ENCODE measurements around the gene KRTAP10-11. TPM values are rescaled to one million over a fixed set of nuclear protein-coding genes. Genes with fewer than 3 reads are reported as not detected.
A peak's percentile ranks its signal among the peaks of the same experiment; 100 is the strongest.
"Not testable (repeated sequence)": the region's sequence is repeated elsewhere in the genome, so short reads cannot be mapped to it uniquely, and the experiment has no call there.

KRTAP10-11 gene
- total and polyA plus RNA-seq, 2 donors from 2014 or later = not detected

DNA sequence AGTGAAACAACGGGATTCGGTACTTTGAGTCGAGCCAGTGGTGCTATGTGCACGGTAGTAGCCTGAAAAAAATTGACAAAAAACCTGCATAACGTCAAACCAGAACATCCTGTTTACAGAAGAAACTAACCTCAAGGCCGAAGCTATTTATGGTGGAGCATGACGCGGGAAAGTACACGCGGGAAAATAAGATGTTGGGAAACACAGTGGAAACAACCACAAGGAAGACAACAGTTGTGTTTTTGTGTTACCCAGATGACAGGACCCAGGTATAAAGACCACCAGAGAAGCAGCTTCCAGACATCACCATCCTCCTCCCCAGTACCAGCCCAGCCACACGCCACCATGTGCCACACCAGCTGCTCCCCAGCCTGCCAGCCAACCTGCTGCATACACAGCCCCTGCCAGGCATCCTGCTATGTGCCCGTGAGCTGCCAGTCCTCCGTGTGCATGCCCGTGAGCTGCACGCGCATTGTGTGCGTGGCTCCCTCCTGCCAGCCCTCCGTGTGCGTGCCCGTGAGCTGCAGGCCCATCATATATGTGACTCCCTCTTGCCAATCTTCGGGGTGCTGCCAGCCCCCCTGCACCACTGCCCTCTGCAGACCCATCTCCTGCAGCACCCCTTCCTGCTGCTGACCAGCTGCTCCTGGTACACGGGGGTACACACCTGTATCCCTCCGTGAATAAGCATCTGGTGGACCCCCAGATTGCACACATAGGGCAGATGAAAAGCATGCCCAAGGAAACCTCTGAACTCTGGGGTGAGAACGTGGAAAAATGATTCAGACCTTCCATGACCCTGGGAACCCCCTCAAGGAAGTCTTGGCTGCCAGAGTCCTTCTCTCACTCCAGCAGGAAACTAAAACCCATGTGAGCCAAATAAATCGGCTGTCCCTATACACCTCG is 11.7 kb downstream of the KRTAP10-11 start, which contains the start of gene KRTAP12-3:
TSS of gene KRTAP12-3 (plus strand) at position 298 of the 906 bp plus-strand sequence. CDS start at position 346, 48 bp downstream.
- FAIRE-seq = no peak
- Histone ChIP-seq H3K36me3 (ENCODE audit: control insufficient read depth in 2 of 3, insufficient read depth in 3 of 3, low read length in 3 of 3) (no peaks in the 10 kb centered on the region), H3K9me3 (ENCODE audit: control insufficient read depth in 2 of 3, insufficient read depth in 1 of 3, low read length in 3 of 3) (peaks cover 0 to 11% (median 4%) of the 10 kb centered on the region in 3 donors), H3K27ac (ENCODE audit: low read depth in 2 of 2, low read length in 2 of 2) (no peak within 1 kb of the TSS), H3K27me3 (ENCODE audit: control insufficient read depth, insufficient read depth, low read length) (no peaks in the 10 kb centered on the region), H3K4me1 (ENCODE audit: control insufficient read depth in 2 of 3, insufficient read depth in 2 of 3, low read depth in 1 of 3, low read length in 3 of 3) (no peaks in the 10 kb centered on the region), H3K4me3 (ENCODE audit: low read length in 3 of 3) (no peak within 1 kb of the TSS), H3K9ac (ENCODE audit: low read length in 3 of 3) (no peak within 1 kb of the TSS)
- TF ChIP-seq, protein P1, sequence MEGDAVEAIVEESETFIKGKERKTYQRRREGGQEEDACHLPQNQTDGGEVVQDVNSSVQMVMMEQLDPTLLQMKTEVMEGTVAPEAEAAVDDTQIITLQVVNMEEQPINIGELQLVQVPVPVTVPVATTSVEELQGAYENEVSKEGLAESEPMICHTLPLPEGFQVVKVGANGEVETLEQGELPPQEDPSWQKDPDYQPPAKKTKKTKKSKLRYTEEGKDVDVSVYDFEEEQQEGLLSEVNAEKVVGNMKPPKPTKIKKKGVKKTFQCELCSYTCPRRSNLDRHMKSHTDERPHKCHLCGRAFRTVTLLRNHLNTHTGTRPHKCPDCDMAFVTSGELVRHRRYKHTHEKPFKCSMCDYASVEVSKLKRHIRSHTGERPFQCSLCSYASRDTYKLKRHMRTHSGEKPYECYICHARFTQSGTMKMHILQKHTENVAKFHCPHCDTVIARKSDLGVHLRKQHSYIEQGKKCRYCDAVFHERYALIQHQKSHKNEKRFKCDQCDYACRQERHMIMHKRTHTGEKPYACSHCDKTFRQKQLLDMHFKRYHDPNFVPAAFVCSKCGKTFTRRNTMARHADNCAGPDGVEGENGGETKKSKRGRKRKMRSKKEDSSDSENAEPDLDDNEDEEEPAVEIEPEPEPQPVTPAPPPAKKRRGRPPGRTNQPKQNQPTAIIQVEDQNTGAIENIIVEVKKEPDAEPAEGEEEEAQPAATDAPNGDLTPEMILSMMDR (IDR thresholded peaks at IDR 0.05; ENCODE audit: borderline replicate concordance, extremely low read depth, insufficient read depth) = no peak
- intact Hi-C loops (cut with DNase I) = no loop called here
- DNase-seq = peak in 1 of 5 donors; percentile 65

DNA sequence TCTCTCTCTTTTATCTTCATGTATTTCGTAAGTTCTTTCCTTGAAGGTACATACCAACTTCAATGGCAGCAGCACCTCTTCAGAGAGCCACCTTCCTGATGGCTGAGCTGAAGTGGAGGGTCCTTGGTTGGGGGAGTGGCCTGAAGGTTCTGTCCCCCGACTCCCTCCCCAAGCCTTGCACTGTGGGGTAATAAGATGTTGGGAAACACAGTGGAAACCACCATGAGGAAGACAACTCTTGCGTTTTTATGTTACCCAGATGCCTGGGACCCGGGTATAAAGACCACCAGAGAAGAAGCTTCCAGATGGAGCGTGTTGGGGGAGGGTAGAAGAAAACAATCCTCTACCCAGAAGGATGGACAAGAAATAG is 12.3 kb downstream of the KRTAP10-11 start:
- intact Hi-C loops (cut with DNase I) = no loop called here
- Histone ChIP-seq H3K4me3 (ENCODE audit: low read length in 3 of 3) (no peak overlapping the region), H3K27ac (ENCODE audit: low read depth in 2 of 2, low read length in 2 of 2) (no peak overlapping the region), H3K9me3 (ENCODE audit: control insufficient read depth in 2 of 3, insufficient read depth in 1 of 3, low read length in 3 of 3) (peaks cover 0 to 11% (median 4%) of the 10 kb centered on the region in 3 donors), H3K4me1 (ENCODE audit: control insufficient read depth in 2 of 3, insufficient read depth in 2 of 3, low read depth in 1 of 3, low read length in 3 of 3) (no peaks in the 10 kb centered on the region), H3K36me3 (ENCODE audit: control insufficient read depth in 2 of 3, insufficient read depth in 3 of 3, low read length in 3 of 3) (no peaks in the 10 kb centered on the region), H3K9ac (ENCODE audit: low read length in 3 of 3) (no peak overlapping the region), H3K27me3 (ENCODE audit: control insufficient read depth, insufficient read depth, low read length) (no peaks in the 10 kb centered on the region)
- TF ChIP-seq, protein P1 (IDR thresholded peaks at IDR 0.05; ENCODE audit: borderline replicate concordance, extremely low read depth, insufficient read depth) = no peak
- no peak for DNase-seq
- FAIRE-seq = no peak

DNA sequence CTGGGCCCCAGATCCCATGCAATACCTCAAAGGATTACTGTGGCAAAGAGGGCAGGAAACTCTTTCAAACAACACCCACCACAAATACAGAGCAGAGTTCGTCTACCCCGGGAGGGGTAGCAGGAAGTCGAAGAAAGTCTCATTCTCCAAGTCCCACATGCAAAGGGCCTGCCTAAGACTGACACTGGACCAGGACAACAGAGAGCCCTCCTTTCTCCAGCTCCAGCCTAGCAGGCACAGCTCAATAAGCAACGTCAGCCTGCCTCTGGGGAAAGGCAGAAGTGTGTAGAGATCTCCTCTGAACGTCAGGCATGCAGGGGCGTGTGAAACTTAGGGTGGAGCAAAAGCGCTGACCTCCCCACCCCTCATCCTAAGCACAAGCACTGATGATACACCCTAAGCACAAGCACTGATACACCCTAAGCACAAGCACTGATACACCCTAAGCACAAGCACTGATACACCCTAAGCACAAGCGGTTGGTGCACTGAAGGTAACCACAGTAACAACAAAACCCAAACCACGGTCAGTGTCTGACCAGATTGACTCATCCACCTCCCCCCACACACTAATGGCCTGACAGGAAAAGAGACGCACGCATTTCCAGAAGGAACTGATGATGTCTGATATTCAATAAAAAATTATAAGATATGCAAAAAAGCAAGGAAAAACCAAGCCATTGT is 12.8 kb downstream of the KRTAP10-11 start:
- no peaks in the 10 kb centered on the region for H3K36me3 ChIP-seq (ENCODE audit: control insufficient read depth in 2 of 3, insufficient read depth in 3 of 3, low read length in 3 of 3)
- H3K4me3 ChIP-seq (ENCODE audit: low read length in 3 of 3) = no peak overlapping the region
- DNase-seq = no peak
- H3K9ac ChIP-seq (ENCODE audit: low read length in 3 of 3) = no peak overlapping the region
- H3K9me3 ChIP-seq (ENCODE audit: control insufficient read depth in 2 of 3, insufficient read depth in 1 of 3, low read length in 3 of 3) = peaks cover 0 to 11% (median 4%) of the 10 kb centered on the region in 3 donors
- intact Hi-C loops (cut with DNase I) = no loop called here
- H3K27me3 ChIP-seq (ENCODE audit: control insufficient read depth, insufficient read depth, low read length) = no peaks in the 10 kb centered on the region
- H3K27ac ChIP-seq (ENCODE audit: low read depth in 2 of 2, low read length in 2 of 2) = no peak overlapping the region
- TF ChIP-seq, protein P1 (IDR thresholded peaks at IDR 0.05; ENCODE audit: borderline replicate concordance, extremely low read depth, insufficient read depth) = no peak
- no peaks in the 10 kb centered on the region for H3K4me1 ChIP-seq (ENCODE audit: control insufficient read depth in 2 of 3, insufficient read depth in 2 of 3, low read depth in 1 of 3, low read length in 3 of 3)
- no peak for FAIRE-seq

DNA sequence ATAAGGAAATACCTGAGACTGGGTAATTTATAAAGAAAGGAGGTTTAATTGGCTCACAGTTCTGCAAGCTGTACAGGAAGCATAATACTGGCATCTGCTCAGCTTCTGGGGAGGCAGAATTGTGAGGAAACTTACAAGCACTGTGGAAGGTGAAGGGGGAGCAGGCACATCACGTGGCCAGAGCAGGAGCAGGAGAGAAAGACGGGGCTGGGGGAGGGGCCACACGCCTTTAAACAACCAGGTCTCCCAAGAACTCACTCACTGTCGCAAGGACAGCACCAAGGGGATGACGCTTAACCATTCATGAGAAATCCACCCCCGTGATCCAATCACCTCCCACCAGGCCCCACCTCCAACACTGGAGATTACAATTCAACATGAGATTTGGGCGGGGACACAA is 15.4 kb downstream of the KRTAP10-11 start:
- H3K36me3 ChIP-seq (ENCODE audit: control insufficient read depth in 2 of 3, insufficient read depth in 3 of 3, low read length in 3 of 3); FAIRE-seq; intact Hi-C loops (cut with DNase I); H3K4me1 ChIP-seq (ENCODE audit: control insufficient read depth in 2 of 3, insufficient read depth in 2 of 3, low read depth in 1 of 3, low read length in 3 of 3); DNase-seq; H3K4me3 ChIP-seq (ENCODE audit: low read length in 3 of 3); H3K9ac ChIP-seq (ENCODE audit: low read length in 3 of 3); H3K9me3 ChIP-seq (ENCODE audit: control insufficient read depth in 2 of 3, insufficient read depth in 1 of 3, low read length in 3 of 3); H3K27ac ChIP-seq (ENCODE audit: low read depth in 2 of 2, low read length in 2 of 2); H3K27me3 ChIP-seq (ENCODE audit: control insufficient read depth, insufficient read depth, low read length): not testable (repeated sequence)
